ENCODE results near the gene SARNP.

Gene SARNP

DNA sequence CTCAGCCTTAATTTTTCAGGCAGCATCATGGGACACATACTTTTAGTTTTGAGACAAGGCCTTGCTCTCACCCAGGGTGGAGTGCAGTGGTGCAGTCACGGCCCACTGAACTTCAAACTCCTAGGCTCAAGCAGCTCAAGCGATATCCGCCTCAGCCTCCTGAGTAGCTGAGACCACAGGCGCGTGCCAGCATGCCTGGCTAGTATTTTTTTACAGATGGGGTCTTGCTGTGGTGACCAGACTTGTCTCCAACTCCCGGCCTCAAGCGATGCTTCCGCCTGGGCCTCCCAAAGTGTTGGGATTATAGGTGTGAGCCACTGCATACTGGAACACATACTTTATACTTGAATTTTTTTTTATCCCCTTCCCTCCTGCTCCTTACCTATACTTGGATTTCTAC is 94.6 kb downstream of the SARNP start:
- H3K4me1 Mint-ChIP-seq (ENCODE audit: low read depth) = peaks cover 24% of the 10 kb centered on the region
- H3K9me3 Mint-ChIP-seq = no peaks in the 10 kb centered on the region
- H3K4me3 Mint-ChIP-seq = no peak overlapping the region
- H3K36me3 Mint-ChIP-seq (ENCODE audit: low read depth) = peaks cover 12% of the 10 kb centered on the region
- no peak overlapping the region for H3K27ac Mint-ChIP-seq
- no peaks in the 10 kb centered on the region for H3K27me3 Mint-ChIP-seq (ENCODE audit: low read depth)

DNA sequence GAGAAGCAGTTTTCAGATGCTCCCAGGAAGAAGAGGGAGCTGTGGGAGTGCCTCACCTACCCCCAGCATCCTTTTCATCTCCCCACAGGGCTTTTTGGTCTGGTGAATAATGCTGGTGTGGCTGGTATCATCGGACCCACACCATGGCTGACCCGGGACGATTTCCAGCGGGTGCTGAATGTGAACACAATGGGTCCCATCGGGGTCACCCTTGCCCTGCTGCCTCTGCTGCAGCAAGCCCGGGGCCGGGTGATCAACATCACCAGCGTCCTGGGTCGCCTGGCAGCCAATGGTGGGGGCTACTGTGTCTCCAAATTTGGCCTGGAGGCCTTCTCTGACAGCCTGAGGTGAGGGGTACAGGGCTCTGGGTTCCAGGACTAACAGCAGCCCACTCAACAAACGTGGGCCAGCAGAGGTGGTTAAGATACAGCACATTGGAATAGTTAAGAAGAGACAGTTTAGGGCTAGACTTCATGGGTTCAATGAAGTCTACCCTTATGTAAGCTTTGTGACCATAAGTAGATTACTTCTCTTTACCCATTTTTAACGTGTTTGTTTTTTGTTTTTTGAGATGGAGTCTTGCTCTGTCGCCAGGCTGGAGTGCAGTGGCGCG is 95.8 kb downstream of the SARNP start:
- no peak overlapping the region for H3K27ac Mint-ChIP-seq
- H3K27me3 Mint-ChIP-seq (ENCODE audit: low read depth) = no peaks in the 10 kb centered on the region
- peaks cover 26% of the 10 kb centered on the region for H3K4me1 Mint-ChIP-seq (ENCODE audit: low read depth)
- no peaks in the 10 kb centered on the region for H3K9me3 Mint-ChIP-seq
- H3K4me3 Mint-ChIP-seq = no peak overlapping the region
- peaks cover 12% of the 10 kb centered on the region for H3K36me3 Mint-ChIP-seq (ENCODE audit: low read depth)

DNA sequence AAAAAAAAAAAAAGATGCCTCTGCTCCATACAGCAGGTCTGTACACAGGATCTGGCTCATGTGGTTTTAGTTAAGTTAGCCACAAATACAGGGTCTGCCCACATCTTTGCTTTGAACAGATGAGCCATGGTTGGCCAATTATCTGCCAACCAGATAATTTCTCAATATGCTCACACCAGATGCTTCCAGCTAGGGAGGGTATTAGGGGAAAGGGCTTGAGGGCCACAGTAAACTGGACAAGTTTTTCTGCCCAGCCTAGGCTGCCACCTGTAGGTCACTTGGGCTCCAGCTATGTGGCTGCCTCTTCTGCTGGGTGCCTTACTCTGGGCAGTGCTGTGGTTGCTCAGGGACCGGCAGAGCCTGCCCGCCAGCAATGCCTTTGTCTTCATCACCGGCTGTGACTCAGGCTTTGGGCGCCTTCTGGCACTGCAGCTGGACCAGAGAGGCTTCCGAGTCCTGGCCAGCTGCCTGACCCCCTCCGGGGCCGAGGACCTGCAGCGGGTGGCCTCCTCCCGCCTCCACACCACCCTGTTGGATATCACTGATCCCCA is 96.6 kb downstream of the SARNP start:
- Mint-ChIP-seq H3K27ac (no peak overlapping the region), H3K9me3 (no peaks in the 10 kb centered on the region), H3K27me3 (ENCODE audit: low read depth) (no peaks in the 10 kb centered on the region), H3K36me3 (ENCODE audit: low read depth) (peaks cover 11% of the 10 kb centered on the region), H3K4me1 (ENCODE audit: low read depth) (peaks cover 25% of the 10 kb centered on the region), H3K4me3 (no peak overlapping the region)

DNA sequence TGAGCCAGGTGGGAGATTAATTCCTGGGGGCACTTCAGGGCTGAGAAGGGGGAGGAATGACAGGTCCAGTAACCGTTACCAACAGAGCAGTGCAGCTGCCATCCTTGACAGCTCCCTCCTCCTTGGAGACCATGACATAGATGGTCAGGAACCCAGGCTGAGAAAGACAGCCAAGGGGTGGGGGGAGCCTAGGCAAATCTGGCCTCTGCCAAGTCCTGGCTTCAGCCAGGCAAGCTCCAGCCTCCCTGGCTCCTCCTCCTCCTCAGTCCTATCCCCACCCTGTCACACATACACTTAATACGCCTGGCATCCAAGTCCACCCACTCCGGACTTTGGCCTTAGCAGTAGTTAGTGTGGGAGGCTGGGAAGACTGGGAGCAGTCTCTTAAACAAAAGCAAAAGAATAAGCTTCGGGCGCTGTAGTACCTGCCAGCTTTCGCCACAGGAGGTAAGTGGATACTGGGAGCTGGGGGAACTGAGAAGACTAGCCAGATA is 97.4 kb downstream of the SARNP start, which contains the start of gene RDH5:
Gene RDH5, plus strand, starts transcription at position 323 of the 494 bp plus-strand sequence. CDS start 792 bp downstream, outside the sequence.
- H3K4me1 Mint-ChIP-seq (ENCODE audit: low read depth) = peaks cover 32% of the 10 kb centered on the region
- no peak within 1 kb of the TSS for H3K27ac Mint-ChIP-seq
- H3K9me3 Mint-ChIP-seq = no peaks in the 10 kb centered on the region
- H3K36me3 Mint-ChIP-seq (ENCODE audit: low read depth) = peaks cover 10% of the 10 kb centered on the region
- H3K4me3 Mint-ChIP-seq = no peak within 1 kb of the TSS
- H3K27me3 Mint-ChIP-seq (ENCODE audit: low read depth) = no peaks in the 10 kb centered on the region

DNA sequence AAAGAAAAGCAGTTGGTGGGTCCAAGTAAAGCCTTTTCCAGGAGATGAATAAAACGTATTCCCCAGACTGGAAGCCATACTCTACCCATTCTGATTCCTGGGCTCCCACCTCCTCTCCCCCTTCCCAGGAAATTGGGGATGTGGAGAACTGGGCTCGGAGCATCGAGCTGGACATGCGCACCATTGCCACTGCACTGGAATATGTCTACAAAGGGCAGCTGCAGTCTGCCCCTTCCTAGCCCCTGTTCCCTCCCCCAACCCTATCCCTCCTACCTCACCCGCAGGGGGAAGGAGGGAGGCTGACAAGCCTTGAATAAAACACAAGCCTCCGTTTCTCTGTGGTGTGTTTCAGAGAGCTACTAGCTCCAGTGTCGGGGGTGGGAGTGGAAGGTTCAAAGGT is 98.2 kb downstream of the SARNP start:
- Mint-ChIP-seq H3K36me3 (ENCODE audit: low read depth) (peaks cover 6% of the 10 kb centered on the region), H3K27me3 (ENCODE audit: low read depth) (no peaks in the 10 kb centered on the region), H3K4me3 (no peak overlapping the region), H3K27ac (no peak overlapping the region), H3K9me3 (no peaks in the 10 kb centered on the region), H3K4me1 (ENCODE audit: low read depth) (peaks cover 26% of the 10 kb centered on the region)

DNA sequence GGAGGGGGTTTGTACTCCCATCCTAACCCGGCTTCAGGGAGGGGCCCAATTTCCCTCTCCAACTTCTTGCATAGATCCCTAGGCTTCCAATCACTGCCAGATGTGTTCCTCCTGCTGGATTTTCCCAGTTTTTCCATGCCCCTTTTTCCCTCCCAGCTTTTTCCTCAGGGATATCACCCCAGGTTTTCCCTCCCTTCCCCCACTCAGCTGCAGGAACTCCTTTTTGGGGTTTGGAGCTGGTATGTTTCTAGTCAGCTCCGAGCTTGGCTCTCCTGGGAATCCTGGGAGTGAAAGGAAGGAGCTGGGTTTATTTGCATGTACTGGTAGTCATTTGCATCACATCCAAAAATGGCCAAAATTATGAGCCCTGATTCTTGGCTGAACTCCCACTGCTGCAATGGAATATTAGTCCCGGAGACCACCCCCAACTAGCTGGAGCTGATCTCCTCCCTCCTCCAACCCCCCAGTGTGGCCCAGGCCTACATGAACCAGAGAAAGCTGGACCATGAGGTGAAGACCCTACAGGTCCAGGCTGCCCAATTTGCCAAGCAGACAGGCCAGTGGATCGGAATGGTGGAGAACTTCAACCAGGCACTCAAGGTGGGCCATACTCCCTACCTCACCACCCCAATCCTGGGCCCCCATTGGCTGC is 98.8 kb downstream of the SARNP start:
- Mint-ChIP-seq H3K27ac (no peak overlapping the region), H3K4me1 (ENCODE audit: low read depth) (peaks cover 26% of the 10 kb centered on the region), H3K9me3 (no peaks in the 10 kb centered on the region), H3K36me3 (ENCODE audit: low read depth) (peaks cover 6% of the 10 kb centered on the region), H3K4me3 (no peak overlapping the region), H3K27me3 (ENCODE audit: low read depth) (no peaks in the 10 kb centered on the region)

DNA sequence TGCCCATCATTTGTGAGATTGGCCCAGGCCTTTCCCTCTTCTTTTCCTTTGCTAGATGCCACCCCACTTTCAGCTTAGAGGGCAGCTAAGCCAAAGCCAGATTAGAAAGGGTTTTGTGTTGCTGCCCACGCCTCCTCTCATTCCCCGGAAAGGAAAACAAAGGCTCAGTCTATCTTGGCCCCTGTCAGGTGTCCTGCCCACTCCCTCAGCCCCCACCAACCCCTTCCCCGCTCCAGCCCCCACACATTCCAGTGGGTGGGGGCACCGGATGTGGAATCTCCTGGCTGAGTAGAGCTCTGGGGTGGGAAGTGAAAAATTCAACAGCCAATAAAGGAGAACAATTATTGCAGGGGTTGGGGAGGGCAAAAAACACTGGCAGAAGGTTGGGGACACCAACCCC is 99.5 kb downstream of the SARNP start:
- Mint-ChIP-seq H3K4me3 (peak overlapping the region; percentile 34), H3K4me1 (ENCODE audit: low read depth) (peaks cover 26% of the 10 kb centered on the region), H3K27ac (no peak overlapping the region), H3K27me3 (ENCODE audit: low read depth) (no peaks in the 10 kb centered on the region), H3K36me3 (ENCODE audit: low read depth) (peaks cover 3% of the 10 kb centered on the region), H3K9me3 (no peaks in the 10 kb centered on the region)

DNA sequence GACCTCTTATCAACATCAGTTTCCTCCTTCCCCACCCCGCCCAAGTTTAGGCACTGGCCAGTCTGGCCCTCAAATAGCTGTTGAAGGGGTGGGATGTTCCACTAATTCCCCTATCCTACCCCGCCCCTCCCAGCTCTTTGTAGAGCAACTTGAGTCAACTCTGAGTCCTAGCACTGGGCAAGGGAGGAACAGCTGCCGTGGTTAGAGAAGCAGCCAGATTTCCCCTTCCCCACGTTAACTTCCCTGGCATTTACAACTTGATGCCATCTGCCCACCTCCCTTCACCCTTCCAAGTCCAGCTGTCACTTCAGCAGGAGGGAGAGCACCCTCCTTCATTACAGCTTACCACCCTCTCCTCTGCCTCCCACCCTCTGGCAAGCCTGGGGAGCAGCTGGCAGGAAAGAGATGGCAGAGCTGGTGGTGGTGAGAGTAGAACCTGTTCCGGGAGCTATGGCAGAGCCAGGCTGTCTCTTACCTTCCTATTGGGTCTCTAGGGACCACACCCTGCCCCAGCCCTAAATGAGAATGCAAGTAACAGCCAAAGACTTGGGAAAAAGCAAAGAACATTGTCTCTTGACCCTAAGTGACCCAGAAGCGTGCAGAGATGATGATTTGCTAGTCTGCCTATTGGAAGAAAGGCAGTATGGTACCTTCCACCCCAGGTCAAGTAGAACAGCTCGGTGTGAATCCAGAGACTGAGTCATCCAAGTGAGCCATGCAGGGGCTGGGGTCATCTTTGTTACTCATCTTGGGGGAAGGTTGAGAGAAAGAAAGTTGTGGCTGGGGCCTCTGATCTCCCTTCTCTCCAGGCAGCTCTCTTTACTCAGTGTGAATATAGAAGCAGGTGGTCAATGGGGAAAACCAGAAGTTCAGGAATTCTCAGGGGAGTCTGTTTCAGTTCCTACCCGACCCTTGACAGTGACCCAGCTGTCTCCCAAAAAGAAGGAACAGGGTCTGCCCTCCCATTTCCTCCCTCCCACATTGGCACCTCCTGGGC is 100.2 kb downstream of the SARNP start:
- Mint-ChIP-seq H3K4me3 (peak overlapping the region; percentile 88), H3K27ac (peak overlapping the region; percentile 95), H3K4me1 (ENCODE audit: low read depth) (peaks cover 26% of the 10 kb centered on the region), H3K9me3 (no peaks in the 10 kb centered on the region), H3K36me3 (ENCODE audit: low read depth) (peaks cover 3% of the 10 kb centered on the region), H3K27me3 (ENCODE audit: low read depth) (peaks cover 4% of the 10 kb centered on the region)

DNA sequence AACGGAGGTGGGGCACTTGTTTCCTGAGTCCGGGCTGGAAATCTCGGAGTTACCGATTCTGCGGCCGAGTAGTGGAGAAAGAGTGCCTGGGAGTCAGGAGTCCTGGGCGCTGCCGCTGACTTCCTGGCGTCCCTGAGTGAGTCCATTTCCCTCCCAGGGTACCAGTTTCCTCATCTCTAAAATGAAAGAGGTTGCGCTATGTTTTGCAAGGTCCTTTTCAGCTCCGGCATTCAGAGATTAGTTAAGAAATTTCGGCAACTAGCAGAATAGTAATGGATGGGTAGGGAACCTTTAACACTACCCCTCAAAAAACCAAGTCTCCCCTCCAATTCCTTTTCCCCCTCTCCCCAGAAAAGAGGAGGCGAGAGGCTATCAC is 101.0 kb downstream of the SARNP start:
- Mint-ChIP-seq H3K4me3 (peak overlapping the region; percentile 88), H3K36me3 (ENCODE audit: low read depth) (peaks cover 1% of the 10 kb centered on the region), H3K9me3 (no peaks in the 10 kb centered on the region), H3K4me1 (ENCODE audit: low read depth) (peaks cover 26% of the 10 kb centered on the region), H3K27me3 (ENCODE audit: low read depth) (peaks cover 12% of the 10 kb centered on the region), H3K27ac (peak overlapping the region; percentile 95)

DNA sequence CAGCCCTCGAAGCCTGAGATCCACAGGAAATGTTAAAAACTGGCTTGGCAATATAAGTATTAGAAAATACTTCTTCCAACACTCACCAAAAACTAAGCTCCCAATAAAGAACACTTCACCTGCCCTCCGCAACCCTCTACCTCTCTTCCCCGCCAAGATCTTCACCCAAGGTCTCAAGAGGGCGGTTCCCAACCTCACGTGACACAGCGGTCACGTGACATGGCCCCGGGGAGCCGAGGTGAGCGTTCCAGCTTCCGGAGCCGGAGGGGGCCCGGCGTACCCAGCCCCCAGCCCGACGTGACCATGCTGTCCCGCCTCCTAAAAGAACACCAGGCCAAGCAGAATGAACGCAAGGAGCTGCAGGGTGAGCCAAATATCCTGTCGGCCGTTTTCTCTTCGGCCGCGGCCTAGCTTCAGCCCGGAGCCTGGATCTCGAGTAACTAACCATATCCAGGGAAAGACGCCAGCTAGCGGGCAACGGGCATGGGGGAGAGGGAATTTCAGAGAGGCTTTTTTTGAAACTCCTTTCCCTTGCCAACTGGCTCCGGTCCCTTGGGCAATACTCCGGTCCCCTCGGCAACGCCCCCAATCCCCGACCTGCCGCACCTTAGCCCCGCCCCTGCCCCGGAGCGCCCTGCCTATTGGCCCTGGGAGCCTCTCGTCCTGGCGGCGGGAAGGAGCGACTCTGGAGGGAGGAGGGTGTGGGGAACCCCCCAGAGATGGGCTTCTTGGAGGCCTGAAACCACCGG is 101.5 kb downstream of the SARNP start, which contains the start of gene BLOC1S1:
Gene BLOC1S1, plus strand, starts transcription at position 214 of the 749 bp plus-strand sequence. Its CDS starts 6 bp downstream, at position 220.
- H3K27ac Mint-ChIP-seq = peak within 1 kb of the TSS; percentile 95
- H3K36me3 Mint-ChIP-seq (ENCODE audit: low read depth) = peaks cover 1% of the 10 kb centered on the region
- no peaks in the 10 kb centered on the region for H3K9me3 Mint-ChIP-seq
- H3K4me1 Mint-ChIP-seq (ENCODE audit: low read depth) = peaks cover 26% of the 10 kb centered on the region
- peak within 1 kb of the TSS; percentile 88 for H3K4me3 Mint-ChIP-seq
- peaks cover 12% of the 10 kb centered on the region for H3K27me3 Mint-ChIP-seq (ENCODE audit: low read depth)

DNA sequence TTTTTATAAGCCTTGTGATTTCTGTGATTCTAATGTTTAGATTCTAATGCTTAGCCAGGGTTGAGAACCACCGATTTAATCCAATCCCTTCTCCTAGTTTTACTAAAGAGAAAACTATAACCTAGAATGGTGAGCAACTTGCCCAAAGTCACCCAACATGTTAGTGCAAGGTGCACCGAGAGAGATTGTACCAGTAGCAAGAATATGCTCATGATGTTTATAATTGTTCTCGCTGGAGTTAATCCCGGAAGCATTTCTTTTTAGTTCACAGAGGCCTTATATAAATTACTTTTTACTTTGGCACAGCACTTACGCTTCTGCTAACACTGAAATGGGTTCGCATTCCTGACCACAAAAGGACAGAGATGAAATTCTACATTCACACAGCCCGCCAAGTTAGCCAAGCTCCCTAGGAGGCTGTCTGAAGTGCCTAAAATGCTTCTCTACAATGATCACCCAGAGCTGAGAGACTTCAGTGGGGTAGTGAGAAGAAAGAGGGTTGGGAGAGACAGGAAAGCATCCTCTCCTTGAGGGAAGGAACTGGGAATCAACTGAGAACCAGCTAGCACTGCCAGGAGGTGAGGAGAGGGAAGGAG is 102.3 kb downstream of the SARNP start:
- peaks cover 26% of the 10 kb centered on the region for H3K4me1 Mint-ChIP-seq (ENCODE audit: low read depth)
- peaks cover 1% of the 10 kb centered on the region for H3K36me3 Mint-ChIP-seq (ENCODE audit: low read depth)
- no peaks in the 10 kb centered on the region for H3K9me3 Mint-ChIP-seq
- H3K27ac Mint-ChIP-seq = peak overlapping the region; percentile 95
- peak overlapping the region; percentile 88 for H3K4me3 Mint-ChIP-seq
- peaks cover 18% of the 10 kb centered on the region for H3K27me3 Mint-ChIP-seq (ENCODE audit: low read depth)

DNA sequence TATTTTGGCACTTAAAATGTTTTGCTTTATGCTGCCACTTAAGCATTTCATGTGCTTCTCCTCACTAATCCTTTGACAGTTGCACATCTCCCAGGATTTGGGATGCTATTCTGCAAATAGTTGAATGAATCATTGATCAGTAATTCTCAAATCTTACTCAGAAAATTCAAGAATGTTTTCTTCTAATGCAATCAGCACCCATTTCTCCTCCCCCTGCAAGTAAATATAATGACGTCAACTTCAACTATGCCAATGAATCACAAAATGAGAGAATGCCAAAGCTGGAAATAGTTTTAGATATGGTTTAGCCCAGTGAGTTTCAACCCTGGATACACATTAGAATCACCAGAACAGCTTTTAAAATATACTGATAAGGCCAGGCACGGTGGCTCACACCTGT is 103.8 kb downstream of the SARNP start:
- Mint-ChIP-seq H3K4me3 (no peak overlapping the region), H3K27ac (no peak overlapping the region), H3K4me1 (ENCODE audit: low read depth) (peaks cover 27% of the 10 kb centered on the region), H3K27me3 (ENCODE audit: low read depth) (peaks cover 33% of the 10 kb centered on the region), H3K9me3 (no peaks in the 10 kb centered on the region), H3K36me3 (ENCODE audit: low read depth) (peaks cover 1% of the 10 kb centered on the region)

DNA sequence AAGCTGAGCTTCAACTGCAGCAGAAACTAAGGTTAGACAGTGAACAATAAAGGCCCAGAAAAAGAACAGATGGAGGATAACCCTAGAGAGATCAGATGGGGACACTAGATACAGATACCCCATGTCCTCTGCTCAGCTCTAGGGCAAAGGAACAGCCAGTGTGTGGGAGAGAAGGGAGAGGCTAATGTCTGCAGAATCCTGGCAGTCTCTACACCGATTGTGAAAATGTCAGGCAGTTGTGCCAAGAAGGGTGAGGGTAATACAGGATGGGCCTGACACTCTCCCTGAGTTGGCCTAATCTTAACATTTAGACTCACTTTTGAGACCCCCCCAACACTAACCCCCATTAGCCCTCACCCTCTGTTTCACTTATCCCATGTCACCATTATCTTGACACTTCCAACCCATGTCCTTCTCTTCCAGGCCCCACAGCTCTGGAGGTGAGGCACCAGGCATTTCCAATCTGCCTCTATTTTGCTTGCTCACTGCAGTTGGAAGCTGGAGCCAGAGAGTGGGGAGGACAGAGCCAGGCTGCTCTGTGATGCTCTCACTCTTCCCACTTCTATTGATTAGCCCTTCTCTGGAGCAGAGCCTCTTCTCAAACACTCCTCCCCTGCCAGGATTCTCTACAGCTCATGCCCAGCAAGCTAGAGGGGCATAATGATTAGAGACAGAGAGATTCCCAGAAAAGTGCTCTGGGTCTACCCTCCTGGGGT is 104.7 kb downstream of the SARNP start:
- peaks cover 1% of the 10 kb centered on the region for H3K36me3 Mint-ChIP-seq (ENCODE audit: low read depth)
- no peak overlapping the region for H3K27ac Mint-ChIP-seq
- H3K9me3 Mint-ChIP-seq = no peaks in the 10 kb centered on the region
- H3K4me3 Mint-ChIP-seq = no peak overlapping the region
- H3K4me1 Mint-ChIP-seq (ENCODE audit: low read depth) = peaks cover 26% of the 10 kb centered on the region
- H3K27me3 Mint-ChIP-seq (ENCODE audit: low read depth) = peaks cover 42% of the 10 kb centered on the region
